ENCODE data around the gene VEZF1.

VEZF1 gene

DNA sequence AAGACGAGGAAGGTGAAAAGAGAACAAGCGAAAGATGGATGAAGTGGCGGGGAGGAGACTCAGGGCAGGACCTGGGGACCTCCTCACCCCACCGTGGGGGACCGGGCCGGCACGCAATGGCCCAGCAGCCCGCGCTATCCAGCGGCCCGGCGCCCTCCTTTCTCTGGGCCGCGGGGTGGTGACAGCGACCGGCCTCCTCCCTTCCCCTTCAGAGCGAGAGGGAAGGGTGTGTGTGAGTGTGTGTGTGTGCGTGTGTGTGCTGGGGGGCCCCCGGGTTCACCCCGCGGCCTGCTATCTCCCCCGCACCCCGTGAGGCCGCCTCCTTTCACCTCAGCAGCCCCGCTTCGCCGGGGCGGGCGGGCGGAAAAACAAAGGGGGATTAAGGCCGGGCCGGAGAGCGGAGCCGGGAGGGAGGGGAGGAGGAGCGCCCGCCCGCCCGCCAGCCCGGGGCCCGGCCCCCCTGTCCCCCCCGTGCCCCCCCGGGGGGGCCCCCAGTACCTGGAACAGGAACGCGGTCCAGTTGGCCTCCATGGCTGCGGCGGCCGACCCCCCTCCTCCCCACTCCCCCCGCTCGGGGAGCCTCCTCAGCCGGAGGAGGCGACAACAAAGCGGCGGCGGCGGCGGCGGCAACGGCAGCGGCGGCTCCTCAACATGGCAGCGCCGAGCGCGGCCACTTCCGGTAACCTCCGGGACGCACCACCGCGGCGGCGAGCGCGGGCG, at the start of gene VEZF1:
Gene VEZF1, minus strand, starts transcription at position 674 of the 720 bp plus-strand sequence. Its CDS starts 143 bp downstream, at position 531.
- peak; percentile 76 for DNase-seq (ENCODE audit: low spot score)

- DNase-seq (ENCODE audit: low spot score), result no peak
Measured at GRCh38 chr17:58032691-58033415, 44.8 kb upstream of the VEZF1 start.

GRCh38 chr17:58028578-58028977, 40.5 kb upstream of the VEZF1 start:
- no peak for DNase-seq (ENCODE audit: low spot score)

DNA sequence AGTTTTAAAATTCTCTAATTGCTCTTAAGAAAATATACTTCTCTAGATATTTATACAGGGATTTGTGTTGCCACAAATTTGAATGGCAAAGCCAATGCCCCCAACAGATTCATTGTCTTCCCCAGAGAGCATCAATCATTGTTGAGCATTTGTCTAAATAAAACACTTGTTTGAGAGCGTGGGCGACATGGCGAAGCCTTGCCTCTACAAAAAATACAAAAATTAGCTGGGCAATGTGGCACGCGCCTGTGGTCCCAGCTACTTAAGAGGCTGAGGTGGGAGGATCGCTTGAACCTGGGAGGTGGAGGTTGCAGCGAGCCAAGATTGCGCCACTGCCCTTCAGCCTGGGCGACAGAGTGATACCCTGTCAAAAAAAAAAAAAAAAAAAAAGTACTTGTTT, 32.3 kb upstream of the VEZF1 start:
- DNase-seq (ENCODE audit: low spot score), result no peak

DNA sequence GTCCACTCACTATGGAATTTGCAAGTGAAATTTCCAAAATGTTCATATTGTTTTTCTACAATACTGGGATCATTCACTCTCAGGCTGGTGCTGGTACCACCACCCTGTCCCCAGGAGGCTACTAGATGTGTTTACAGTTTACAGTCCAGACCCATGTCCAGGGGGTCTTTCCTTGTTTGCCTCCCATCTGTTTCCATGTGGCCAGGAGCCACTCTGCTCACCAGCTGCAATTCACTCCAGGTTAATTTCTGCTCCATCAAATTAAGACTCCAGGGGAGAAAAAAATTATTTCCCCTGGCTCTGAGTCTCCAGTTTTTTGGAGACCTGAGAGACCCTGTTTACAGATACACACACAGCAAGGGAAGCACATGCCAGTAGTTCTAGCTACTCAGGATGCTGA, 31.5 kb upstream of the VEZF1 start:
- DNase-seq (ENCODE audit: low spot score), result no peak

- no peak for DNase-seq (ENCODE audit: low spot score)
Measured at GRCh38 chr17:58019039-58019438, 31.0 kb upstream of the VEZF1 start.

- DNase-seq (ENCODE audit: low spot score), result no peak
Measured at GRCh38 chr17:58010067-58010799, 22.2 kb upstream of the VEZF1 start.

GRCh38 chr17:58007781-58008706, 20.0 kb upstream of the VEZF1 start:
- DNase-seq (ENCODE audit: low spot score), result no peak

- DNase-seq (ENCODE audit: low spot score), result peak; percentile 97
Measured at GRCh38 chr17:58006924-58007780, 19.1 kb upstream of the VEZF1 start, which contains the start of gene SRSF1. TSS of gene SRSF1 (minus strand) at chr17:58007246. CDS start at chr17:58007137, 109 bp downstream.

DNA sequence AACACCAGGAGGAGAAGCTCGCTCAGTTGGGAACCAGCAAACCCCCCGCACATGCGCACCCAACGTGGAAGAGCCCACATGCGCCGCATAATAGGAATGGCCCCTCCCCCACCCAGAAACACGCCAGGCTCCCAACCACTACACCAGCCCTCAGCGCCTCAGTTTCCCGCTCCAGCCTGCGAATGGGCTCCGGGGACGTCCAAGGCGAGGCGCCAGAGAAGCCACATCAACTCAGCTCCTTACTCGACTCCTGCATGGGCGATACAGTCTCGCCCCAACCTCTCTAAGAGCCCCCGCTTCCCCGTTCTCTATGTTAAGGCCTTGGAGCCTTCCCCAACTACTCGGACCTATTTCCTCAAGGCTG, 18.5 kb upstream of the VEZF1 start:
- DNase-seq (ENCODE audit: low spot score), result peak; percentile 71

- DNase-seq (ENCODE audit: low spot score), result no peak
Measured at GRCh38 chr17:58005728-58006559, 17.9 kb upstream of the VEZF1 start.

GRCh38 chr17:58005031-58005727, 17.1 kb upstream of the VEZF1 start:
- DNase-seq (ENCODE audit: low spot score), result no peak

DNA sequence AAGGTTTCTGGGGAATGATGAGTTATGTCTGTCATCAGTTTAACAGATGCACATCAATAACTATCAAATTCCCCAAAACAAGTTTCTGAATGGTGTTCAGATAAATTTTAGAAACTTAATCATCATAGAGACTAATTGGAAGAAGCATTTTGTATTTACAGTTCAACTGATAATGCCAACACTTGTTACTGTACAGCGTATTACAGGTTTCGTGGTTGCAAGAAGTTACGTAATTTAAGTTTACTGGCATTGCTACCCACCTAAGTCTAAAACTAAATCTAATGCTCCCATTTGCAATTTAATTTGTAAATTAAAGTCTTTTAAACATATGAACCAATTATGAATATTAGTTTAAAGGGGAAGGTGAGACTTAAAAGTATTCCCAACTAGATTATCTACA, 16.0 kb upstream of the VEZF1 start:
- no peak for DNase-seq (ENCODE audit: low spot score)

GRCh38 chr17:58002973-58003372, 14.9 kb upstream of the VEZF1 start:
- DNase-seq (ENCODE audit: low spot score), result no peak

DNA sequence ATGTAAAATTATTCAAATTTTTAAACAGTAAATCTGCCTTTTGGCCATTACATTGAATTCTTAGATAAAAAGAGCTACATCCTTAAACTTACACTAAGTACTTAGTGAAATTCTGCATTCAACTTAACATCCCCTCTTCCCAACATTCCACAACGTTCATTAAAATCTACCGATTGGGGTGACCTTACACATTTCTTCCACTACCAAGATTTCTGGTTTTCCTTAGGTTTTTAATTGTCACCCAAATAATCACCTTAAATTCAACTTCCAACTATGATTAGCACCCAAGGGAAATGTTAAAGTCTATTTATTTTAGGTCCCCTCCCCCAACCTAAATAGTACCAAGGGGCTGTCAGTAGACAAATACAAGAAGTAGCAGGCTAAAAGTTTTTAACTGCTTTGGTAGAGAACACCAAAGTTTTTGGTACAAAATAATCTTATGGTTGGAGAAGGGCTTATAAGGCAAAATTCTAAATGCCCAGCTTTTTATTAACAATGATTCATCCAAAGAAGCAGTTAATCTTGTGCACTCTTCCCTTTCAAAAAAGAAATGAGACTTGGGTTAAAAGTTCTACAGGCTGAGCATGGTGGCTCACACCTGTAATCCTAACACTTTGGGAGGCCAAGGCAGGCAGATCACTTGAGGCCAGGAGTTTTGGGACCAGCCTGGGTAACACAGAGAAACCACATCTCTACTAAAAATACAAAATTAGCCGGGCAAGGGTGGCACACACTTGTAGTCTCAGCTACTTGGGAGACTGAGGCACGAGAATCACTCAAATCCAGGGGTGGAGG, 14.3 kb upstream of the VEZF1 start:
- DNase-seq (ENCODE audit: low spot score), result no peak

GRCh38 chr17:58001461-58002124, 13.5 kb upstream of the VEZF1 start:
- no peak for DNase-seq (ENCODE audit: low spot score)

DNA sequence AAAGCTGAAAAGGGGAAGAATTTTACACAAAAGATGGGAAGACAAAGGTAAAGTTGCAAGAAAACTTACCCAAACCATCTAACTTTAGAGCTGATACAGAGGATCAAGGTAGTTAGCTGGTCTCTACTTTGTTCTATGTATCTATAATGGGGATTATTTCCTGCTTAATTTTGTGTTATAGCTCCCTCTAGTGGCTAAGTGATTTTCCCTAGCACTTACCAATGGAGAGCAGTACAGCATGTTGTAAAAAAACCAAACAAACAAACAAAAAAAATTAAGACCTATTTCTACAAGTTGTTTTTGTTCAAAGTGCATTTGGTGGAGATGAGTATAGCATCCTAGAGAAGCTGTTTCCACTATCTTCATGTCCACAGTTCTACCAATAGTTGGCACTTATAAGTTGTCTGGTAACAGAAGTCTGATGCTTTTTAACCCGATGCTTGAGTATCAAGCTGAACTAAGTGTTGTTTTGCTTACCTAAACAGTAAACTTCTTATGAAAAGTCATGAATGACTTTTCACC, 11.5 kb upstream of the VEZF1 start:
- DNase-seq (ENCODE audit: low spot score), result peak; percentile 74
